ENCODE results near the gene XPR1.

Gene XPR1

GRCh38 chr1:180930687-180931086 lies 298.9 kb downstream of the XPR1 start:
- Histone ChIP-seq H3K79me2 (ENCODE audit: insufficient read depth, low read length) (no peaks in the 10 kb centered on the region), H3K4me2 (ENCODE audit: low read depth, low read length, poor library complexity, severe bottlenecking) (no peak overlapping the region), H3K9ac (ENCODE audit: low read depth, low read length, poor library complexity, severe bottlenecking) (no peak overlapping the region)

GRCh38 chr1:180931529-180931928 lies 299.7 kb downstream of the XPR1 start:
- Histone ChIP-seq H3K9me2 (replicated peaks; ENCODE audit: low read depth, low read length) (no peaks in the 10 kb centered on the region), H3K36me3 (ENCODE audit: insufficient read depth, low read length) (no peaks in the 10 kb centered on the region), H4K20me1 (ENCODE audit: insufficient read depth, low read length, poor library complexity, severe bottlenecking) (no peaks in the 10 kb centered on the region), H3K79me2 (ENCODE audit: insufficient read depth, low read length) (no peaks in the 10 kb centered on the region), H2AFZ (ENCODE audit: low read length) (no peak overlapping the region), H3K4me3 (ENCODE audit: low read length, poor library complexity, severe bottlenecking) (no peak overlapping the region), H3K9ac (ENCODE audit: low read depth, low read length, poor library complexity, severe bottlenecking) (no peak overlapping the region), H3K4me1 (ENCODE audit: insufficient read depth, low read length, poor library complexity, severe bottlenecking) (peaks cover 42% of the 10 kb centered on the region), H3K27me3 (ENCODE audit: insufficient read depth, low read length, poor library complexity, severe bottlenecking) (no peaks in the 10 kb centered on the region), H3K9me3 (ENCODE audit: insufficient read depth, low read depth, low read length) (no peaks in the 10 kb centered on the region), H3K4me2 (ENCODE audit: low read depth, low read length, poor library complexity, severe bottlenecking) (peak overlapping the region; percentile 12), H3F3A (ENCODE audit: low read depth) (no peaks in the 10 kb centered on the region)
- no peak for TF ChIP-seq EZH2phosphoT487 (IDR thresholded peaks at IDR 0.05; ENCODE audit: borderline replicate concordance)
- TF ChIP-seq, protein P1, sequence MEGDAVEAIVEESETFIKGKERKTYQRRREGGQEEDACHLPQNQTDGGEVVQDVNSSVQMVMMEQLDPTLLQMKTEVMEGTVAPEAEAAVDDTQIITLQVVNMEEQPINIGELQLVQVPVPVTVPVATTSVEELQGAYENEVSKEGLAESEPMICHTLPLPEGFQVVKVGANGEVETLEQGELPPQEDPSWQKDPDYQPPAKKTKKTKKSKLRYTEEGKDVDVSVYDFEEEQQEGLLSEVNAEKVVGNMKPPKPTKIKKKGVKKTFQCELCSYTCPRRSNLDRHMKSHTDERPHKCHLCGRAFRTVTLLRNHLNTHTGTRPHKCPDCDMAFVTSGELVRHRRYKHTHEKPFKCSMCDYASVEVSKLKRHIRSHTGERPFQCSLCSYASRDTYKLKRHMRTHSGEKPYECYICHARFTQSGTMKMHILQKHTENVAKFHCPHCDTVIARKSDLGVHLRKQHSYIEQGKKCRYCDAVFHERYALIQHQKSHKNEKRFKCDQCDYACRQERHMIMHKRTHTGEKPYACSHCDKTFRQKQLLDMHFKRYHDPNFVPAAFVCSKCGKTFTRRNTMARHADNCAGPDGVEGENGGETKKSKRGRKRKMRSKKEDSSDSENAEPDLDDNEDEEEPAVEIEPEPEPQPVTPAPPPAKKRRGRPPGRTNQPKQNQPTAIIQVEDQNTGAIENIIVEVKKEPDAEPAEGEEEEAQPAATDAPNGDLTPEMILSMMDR (conservative IDR thresholded peaks at IDR 0.05; ENCODE audit: low read length) = no peak

More at GRCh38 chr1:180930687-180931086, 298.9 kb downstream of the XPR1 start:
- Histone ChIP-seq H3K9me3 (ENCODE audit: insufficient read depth, low read depth, low read length) (no peaks in the 10 kb centered on the region), H3K27me3 (ENCODE audit: insufficient read depth, low read length, poor library complexity, severe bottlenecking) (no peaks in the 10 kb centered on the region), H3K9me2 (replicated peaks; ENCODE audit: low read depth, low read length) (no peaks in the 10 kb centered on the region), H3F3A (ENCODE audit: low read depth) (no peaks in the 10 kb centered on the region), H4K20me1 (ENCODE audit: insufficient read depth, low read length, poor library complexity, severe bottlenecking) (no peaks in the 10 kb centered on the region), H3K36me3 (ENCODE audit: insufficient read depth, low read length) (no peaks in the 10 kb centered on the region), H3K4me1 (ENCODE audit: insufficient read depth, low read length, poor library complexity, severe bottlenecking) (peaks cover 39% of the 10 kb centered on the region), H2AFZ (ENCODE audit: low read length) (no peak overlapping the region), H3K4me3 (ENCODE audit: low read length, poor library complexity, severe bottlenecking) (no peak overlapping the region)
- TF ChIP-seq, protein P1 (conservative IDR thresholded peaks at IDR 0.05; ENCODE audit: low read length) = no peak
- TF ChIP-seq EZH2phosphoT487 (IDR thresholded peaks at IDR 0.05; ENCODE audit: borderline replicate concordance) = no peak

GRCh38 chr1:180932378-180932777 lies 300.6 kb downstream of the XPR1 start:
- H3K79me2 ChIP-seq (ENCODE audit: insufficient read depth, low read length) = no peaks in the 10 kb centered on the region
- no peaks in the 10 kb centered on the region for H3K9me3 ChIP-seq (ENCODE audit: insufficient read depth, low read depth, low read length)
- no peak overlapping the region for H3K4me2 ChIP-seq (ENCODE audit: low read depth, low read length, poor library complexity, severe bottlenecking)
- no peak overlapping the region for H3K4me3 ChIP-seq (ENCODE audit: low read length, poor library complexity, severe bottlenecking)
- H3K36me3 ChIP-seq (ENCODE audit: insufficient read depth, low read length) = no peaks in the 10 kb centered on the region
- H3K9ac ChIP-seq (ENCODE audit: low read depth, low read length, poor library complexity, severe bottlenecking) = no peak overlapping the region
- no peaks in the 10 kb centered on the region for H3K9me2 ChIP-seq (replicated peaks; ENCODE audit: low read depth, low read length)
- H3K27me3 ChIP-seq (ENCODE audit: insufficient read depth, low read length, poor library complexity, severe bottlenecking) = no peaks in the 10 kb centered on the region
- H4K20me1 ChIP-seq (ENCODE audit: insufficient read depth, low read length, poor library complexity, severe bottlenecking) = no peaks in the 10 kb centered on the region
- no peak for TF ChIP-seq EZH2phosphoT487 (IDR thresholded peaks at IDR 0.05; ENCODE audit: borderline replicate concordance)
- TF ChIP-seq, protein P1 (conservative IDR thresholded peaks at IDR 0.05; ENCODE audit: low read length) = no peak
- no peak overlapping the region for H2AFZ ChIP-seq (ENCODE audit: low read length)
- H3F3A ChIP-seq (ENCODE audit: low read depth) = no peaks in the 10 kb centered on the region
- H3K4me1 ChIP-seq (ENCODE audit: insufficient read depth, low read length, poor library complexity, severe bottlenecking) = peaks cover 45% of the 10 kb centered on the region

Measured in Loucy (cell line).